Hepatocyte (in vitro differentiated cells): ENCODE measurements around the gene NMBR.

ENCODE experiments used
- EZH2 ChIP-seq: fragments of 200-600 bp; sonication (generic); IDR thresholded peaks from 2 replicates; pipeline ENCODE4 v1.6.1; 2016; ENCODE audit warnings: antibody characterized with exemption, mild to moderate bottlenecking, borderline replicate concordance
- EZH2phosphoT487 ChIP-seq: fragments of 200-600 bp; sonication (generic); IDR thresholded peaks from one replicate; pipeline ENCODE4 v1.6.1; 2018; ENCODE audit warnings: antibody characterized with exemption, mild to moderate bottlenecking, low read depth, moderate library complexity; ENCODE audit not compliant: unreplicated experiment, severe bottlenecking
- TF ChIP-seq, protein P1 (sequence below): fragments of 200-600 bp; sonication (generic); IDR thresholded peaks from 2 replicates; pipeline ENCODE4 v1.5.1; 2016; ENCODE audit warnings: antibody characterized with exemption, mild to moderate bottlenecking; ENCODE audit not compliant: poor library complexity

DNA sequence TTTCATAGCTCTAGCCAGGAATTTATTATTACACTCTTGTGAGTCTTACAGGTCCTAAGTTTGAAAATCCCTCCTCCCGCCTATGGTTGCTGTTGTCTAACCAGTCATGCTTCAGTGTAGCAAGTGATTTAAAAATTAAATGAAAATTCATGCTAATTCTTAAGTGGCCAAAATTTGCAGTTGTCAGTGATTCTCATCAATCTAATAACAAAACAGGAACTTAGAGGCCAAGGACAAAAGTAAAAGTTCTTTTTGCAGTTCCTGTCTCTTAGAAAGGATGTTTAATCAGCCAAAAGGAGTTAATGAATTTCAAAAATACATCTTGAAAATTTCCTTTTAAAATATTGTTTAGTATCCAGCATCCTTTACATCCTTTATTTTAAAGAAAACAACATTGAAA is 36.4 kb upstream of the NMBR start:
- TF ChIP-seq, protein P1, sequence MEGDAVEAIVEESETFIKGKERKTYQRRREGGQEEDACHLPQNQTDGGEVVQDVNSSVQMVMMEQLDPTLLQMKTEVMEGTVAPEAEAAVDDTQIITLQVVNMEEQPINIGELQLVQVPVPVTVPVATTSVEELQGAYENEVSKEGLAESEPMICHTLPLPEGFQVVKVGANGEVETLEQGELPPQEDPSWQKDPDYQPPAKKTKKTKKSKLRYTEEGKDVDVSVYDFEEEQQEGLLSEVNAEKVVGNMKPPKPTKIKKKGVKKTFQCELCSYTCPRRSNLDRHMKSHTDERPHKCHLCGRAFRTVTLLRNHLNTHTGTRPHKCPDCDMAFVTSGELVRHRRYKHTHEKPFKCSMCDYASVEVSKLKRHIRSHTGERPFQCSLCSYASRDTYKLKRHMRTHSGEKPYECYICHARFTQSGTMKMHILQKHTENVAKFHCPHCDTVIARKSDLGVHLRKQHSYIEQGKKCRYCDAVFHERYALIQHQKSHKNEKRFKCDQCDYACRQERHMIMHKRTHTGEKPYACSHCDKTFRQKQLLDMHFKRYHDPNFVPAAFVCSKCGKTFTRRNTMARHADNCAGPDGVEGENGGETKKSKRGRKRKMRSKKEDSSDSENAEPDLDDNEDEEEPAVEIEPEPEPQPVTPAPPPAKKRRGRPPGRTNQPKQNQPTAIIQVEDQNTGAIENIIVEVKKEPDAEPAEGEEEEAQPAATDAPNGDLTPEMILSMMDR, result no peak
- TF ChIP-seq EZH2, result no peak
- TF ChIP-seq EZH2phosphoT487, result no peak
